CD4-positive, alpha-beta T cell treated with Interferon alpha-2 for 1 hour (primary cell): ENCODE data around the gene SLC48A1.

Experiments used
- DNase-seq, 2 donors: peaks; one replicate each; pipeline ENCODE4 v3.0.0-alpha.2; 2020 to 2022

SLC48A1 gene

DNA sequence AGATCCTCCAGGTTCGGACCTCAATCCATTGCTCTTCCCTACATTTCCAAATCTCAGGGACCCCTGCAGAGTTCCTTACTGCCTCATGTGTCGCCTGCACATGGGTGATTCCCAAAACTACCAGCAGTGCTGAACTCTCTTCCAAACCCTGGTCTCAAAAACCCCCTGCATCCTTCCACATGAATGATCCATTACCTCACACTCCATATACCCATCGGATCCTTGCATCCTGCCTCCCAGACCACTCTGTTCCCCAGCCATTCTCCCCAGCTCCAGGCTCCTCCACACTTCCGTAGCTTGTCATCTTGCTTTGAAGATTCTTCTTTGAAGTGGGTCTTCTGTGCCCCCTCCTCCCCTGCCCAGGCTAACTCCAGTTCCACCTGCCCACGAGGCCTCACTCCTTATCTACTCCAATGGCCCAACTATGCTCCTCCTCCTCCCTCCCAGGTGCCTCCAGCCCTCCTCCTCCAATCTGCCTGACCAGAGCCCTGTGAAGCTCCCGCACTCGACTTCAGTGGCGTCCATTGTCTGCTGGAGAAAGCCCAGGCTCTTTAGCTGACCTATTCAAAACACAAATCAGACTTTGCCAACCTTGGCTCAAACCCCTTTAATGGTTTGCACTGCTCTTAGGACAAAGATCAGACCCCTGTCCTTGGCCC is 28.1 kb upstream of the SLC48A1 start:
- no peak for DNase-seq

DNA sequence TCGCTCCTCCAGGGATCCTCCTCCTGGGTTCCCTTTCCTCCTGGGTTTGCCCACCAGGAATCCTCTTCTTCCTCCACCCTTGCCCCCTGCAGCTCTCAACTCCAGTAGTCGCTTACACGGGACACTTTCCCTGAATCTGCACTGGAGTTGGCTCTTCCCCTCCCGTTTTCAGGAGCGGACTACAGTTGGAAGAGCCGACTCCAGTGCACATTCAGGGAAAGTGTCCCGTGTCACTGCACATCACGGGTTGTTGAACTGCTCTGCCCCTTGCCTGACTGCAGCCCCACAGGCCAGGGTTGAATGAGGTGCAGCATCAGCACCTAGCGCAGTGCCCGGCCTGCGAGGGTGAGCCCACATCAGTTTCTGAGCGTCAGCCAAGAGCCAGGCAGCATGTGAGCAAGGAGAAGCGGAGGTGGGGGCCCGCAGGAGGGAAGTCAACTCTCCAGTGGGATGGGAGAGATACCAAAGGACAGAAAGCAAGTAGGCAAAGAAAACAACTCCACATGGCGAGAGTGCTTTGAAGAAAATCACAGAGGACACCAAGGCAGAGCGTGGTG is 27.5 kb upstream of the SLC48A1 start:
- no peak for DNase-seq

DNA sequence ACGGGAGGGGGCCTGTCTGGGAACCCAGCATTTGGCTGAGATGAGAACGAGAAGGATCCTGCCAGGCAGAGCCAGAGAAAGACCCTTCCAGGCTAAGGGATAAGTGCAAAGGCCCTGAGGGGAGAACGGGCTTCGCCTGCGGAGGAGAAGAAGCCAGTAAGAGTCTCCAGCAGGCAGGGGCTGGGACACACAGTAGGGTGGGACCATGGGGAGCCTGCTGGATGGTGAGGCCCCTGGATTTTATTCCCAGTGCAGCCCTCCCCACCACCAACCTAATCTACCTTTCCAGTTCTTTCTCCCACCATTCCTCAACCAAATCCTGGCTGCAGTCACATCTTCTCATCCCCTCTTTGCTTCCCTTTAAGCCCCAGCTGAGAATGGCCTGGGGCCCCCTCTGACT is 27.0 kb upstream of the SLC48A1 start:
- DNase-seq: no peak

DNA sequence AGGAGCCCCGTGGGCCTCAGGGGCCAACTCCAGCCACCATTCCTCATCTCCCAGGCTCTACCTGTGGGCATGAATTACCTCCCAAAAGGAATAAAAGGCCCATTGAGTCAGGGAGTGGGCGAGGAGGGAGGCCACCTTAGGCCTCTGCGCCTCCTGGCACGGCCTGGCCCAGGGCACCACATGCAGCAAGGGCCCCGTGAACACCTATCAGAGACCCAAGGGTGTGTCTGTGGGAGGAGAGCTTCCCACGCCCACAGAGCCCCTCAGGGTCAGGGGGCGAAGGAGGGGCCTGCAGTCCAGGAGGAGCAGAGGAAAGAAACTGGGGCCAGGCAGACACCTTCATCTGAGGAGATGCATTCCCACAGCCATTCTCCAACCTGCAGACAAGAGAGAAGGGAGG is 26.5 kb upstream of the SLC48A1 start:
- DNase-seq: no peak

DNA sequence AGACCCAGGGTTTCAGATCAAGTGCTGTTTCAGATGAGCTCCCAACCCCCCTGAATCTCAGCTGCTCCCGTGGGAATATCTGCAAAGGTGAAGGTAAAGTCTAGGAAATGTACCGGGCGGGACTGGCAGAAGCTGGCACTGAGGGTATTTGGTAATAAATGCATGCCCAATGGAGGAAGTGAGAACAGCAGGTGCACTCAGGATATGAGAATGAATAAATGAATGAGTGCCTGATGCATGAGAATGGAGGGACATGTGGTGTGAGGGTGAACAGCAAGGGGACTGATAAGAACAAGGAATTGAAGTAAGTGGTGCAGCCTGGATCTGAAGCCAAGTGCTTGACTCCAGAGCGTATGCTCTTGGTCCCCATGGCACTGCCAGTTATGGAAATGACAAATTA is 25.9 kb upstream of the SLC48A1 start:
- DNase-seq: no peak

DNA sequence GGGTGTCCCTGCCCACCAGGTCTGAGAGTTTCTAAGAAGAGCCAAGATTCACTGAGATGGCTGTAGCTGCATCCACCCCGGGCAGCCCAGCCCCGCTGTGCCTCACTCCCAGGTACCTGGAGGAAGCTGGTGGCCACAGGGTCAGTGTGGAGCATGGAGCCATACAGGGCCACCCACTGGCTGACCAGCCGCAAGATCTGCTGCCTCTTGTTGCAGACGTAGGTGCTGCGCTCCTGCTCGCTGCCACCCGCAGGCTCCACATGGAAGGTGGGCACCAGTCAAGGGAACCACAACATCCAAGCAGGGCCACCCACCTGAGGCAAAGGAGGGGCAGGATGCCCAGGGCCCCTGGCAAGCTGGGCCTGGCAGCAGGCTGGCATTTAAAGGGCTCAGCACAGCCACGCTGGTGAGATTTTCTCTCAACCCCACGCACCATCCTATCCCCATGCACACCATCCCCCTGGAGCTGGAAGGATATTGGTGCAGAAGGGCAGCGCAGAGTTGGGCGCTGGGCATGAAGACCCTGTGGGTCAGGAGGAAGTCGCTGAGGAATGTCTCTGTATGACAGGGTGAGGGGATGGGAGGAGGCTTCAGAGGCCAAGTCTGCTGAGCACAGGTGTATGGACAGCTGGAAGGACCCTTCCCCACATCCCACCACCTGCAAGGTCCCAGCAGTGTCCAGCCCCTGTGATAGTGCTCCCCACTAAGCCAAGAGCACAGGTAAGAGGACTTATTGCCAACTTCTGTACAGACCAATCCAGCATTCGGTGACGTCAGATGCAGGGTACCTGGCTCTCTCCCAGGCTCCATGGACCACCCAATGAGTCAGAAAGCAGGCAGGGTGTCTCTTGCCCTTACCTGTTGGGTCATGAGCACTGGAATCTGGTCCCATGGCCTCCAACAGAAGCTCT is 25.2 kb upstream of the SLC48A1 start:
- no peak for DNase-seq

DNA sequence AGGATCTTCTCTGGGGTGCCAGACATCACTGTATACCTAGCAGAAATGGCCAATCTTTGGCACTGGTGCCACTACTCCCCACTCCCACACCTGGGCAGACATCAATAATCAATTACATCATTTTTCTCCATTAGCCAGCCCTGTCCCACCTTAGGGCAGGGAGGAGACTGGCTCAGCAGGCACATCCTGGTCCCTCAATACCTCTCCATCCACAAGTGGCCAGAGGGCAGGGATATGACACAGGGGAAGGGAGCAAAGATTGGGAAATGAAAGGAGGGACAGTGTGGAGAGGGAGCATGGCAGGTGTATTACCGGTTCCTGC is 24.6 kb upstream of the SLC48A1 start:
- DNase-seq: no peak

DNA sequence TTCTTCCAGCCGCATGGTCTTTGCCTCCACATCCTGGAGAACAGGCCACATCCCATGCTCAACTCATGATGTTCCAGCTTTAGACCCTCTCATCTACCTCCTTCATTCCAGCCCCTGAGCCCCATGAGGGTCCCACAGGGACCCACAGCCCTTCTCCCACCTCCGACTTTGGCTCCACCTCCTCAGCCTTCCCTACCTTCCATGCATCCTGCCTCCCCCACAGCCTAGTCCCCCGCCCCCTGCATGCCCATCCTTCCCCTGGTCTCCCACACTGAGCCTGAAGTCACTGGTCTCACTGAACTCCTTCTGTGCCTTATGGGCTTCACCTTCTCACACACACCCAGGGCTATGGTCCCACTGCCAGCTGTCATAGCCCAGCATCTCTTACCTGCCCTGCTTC is 24.1 kb upstream of the SLC48A1 start:
- DNase-seq: no peak

DNA sequence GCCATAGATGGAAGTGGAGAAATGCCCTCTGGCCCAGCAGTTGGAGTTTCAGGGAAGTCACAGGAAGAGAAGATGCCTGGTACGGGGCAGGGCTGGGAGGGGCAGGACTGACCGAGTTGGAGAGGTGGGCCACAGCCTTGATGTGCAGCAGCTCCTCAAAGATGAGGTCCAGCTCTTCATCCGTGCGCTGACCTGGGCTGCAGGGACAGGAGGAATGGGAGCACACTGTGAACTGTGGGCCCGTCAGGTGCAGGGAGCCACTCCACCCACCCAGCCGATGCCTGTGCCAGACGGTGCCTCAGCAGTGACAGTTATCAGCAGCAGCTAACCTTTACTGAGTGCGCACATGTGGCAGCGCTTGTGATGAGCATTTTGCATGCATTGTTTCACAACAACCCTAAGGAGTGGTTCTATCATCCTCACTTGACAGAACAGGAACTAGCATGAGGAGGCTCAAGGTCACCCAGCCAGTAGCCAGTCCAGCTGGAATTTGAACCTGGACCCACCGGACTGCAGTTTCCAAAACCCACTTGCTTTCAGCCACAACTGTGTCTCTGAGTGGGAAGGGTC is 22.7 kb upstream of the SLC48A1 start:
- DNase-seq: no peak

DNA sequence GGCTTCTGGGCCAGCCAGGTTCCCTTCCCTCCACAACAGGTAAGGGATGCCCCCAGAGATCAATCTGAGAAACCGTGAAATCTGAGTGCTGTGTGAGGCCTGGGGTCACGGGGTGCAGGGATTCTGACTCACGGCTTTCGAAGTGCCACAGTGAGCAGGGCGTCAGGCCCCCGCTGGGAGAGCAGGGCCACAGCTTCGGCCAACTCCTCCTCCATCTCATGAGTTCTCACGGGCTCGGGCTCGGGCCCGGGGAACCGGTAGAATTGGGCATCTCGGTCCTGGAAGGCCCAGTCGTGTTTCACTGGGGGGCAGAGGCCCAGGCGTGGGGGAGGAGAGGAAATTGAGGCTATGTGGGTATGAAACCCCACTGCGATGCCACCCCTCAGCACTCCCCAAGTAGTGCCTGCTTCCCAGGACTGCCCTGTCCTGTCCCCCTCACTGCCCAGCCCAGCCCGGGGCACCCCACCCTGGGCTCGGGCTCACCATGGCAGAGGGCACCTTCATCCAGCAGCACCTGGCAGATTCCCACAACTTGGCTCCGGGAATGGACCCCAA is 22.0 kb upstream of the SLC48A1 start:
- no peak for DNase-seq

DNA sequence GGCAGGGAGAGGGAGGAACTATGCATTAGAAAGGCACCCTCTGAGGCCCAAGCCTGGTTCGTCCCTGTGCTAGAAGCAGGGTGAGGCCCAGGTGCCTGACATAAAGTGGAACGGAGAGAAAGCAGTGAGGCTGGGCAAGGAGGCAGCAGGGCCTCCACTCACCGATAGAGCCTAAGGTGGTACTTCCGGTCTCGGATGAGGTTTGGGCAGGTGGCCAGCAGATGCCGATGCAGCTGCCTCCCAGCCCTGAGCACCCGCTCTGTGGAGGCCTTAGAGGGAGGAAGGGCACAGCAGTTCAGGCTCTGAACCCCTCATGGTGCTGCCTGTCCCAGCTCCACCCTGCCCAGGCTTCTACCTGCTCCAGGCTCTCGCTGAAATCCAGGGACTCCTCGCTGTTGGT is 21.5 kb upstream of the SLC48A1 start:
- no peak for DNase-seq

DNA sequence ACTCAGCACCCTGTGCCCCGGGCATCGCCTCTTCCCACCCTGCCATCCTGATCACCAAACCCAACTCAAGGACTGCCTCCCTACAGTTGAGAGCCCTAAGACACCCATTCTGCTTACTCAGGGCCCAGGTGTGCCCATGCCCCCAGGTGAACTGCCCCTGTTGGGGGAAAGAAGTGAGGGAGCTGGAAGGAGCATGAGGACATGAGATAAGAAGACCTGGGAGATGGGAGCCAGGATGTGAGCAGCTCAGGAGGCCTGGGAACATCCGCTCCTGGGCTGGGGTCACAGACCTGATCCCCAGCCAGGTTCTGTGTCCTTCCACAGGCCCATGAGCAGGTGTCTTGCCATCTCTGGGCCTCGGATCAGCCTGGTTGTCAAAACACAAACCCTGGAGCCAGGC is 20.9 kb upstream of the SLC48A1 start:
- no peak for DNase-seq

DNA sequence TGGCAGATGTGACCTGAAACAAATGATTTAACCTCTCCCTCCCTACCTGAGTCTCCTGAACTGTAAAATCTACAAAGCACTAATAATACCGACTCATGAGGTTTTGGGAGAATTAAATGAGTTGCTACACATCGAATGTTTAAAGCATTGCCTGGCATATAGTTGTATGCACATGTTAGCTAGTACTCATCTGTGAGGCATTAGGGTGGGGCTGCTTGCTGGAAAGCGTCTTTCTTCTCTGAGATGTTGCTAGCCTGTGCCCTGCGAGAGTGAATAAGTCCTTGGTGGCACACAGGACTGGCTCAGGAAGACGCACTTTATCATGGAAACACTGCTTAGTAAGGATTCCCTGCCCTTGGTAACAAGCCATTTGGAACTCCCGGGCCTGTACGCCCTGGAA is 20.5 kb upstream of the SLC48A1 start:
- no peak for DNase-seq

DNA sequence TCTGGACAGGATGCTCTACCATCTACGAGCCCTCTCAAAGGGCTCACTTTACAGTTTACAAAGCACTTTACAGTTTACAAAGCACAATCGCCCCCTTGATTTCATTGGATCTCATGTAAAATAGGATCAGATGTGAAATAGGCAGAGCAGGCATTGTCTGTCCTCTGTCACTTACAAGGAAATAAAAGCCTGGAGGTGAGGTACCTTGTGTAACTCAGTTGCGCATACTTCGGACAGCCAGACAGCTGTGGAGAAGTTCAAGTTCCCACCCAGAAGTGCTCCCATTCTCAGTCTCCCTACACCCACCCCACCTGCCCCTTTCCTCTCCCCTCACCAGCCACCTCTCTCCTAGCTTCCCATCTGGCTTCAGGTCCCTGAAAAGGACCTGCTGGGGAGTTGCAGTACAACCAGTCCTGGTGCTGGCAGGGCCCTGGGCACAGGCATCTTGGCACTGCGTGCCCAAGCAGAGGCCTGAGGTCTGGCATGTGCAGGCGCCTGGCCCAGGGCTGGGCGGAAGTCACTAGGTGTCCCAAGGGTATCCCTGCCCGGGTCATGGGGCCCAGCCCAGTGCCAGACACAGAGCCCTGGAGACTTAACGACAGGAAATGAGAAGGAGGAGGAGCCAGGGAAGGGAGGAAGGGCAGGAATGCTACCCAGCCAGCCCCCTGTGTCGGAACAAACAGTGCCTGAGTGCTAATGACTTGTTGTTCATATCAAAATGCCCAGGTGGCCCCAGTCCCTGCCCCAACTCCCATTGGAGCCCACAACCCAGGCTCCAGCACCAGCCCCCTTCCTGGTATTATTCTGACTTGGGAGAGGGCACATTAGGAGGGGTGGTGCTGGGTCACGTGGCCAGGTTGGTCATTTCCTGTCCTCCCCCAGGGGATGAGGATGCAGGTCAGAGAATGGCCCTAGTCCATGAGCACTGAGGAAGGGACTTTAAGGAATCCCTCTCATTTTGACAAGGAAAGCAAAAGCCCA is 19.7 kb upstream of the SLC48A1 start:
- no peak for DNase-seq

DNA sequence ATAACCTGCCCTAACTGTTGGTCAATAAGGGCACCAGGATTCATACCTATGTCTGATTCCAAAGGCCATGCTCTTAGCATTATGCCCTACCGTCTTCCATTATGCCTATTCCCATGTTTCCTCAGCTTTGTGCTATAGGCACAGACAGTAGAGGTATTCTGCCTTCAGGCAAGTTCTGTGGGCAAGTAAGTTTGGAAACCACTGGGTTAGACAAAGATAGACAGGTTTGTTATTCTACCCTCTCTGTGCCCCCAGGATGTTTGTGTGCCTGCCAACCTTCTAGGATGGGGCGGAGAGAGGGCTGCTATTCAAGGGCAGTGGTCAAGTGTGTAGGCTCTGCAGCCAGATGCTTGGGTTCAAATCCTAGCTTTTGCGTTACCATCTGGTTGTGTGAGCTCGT is 18.9 kb upstream of the SLC48A1 start:
- DNase-seq: no peak

DNA sequence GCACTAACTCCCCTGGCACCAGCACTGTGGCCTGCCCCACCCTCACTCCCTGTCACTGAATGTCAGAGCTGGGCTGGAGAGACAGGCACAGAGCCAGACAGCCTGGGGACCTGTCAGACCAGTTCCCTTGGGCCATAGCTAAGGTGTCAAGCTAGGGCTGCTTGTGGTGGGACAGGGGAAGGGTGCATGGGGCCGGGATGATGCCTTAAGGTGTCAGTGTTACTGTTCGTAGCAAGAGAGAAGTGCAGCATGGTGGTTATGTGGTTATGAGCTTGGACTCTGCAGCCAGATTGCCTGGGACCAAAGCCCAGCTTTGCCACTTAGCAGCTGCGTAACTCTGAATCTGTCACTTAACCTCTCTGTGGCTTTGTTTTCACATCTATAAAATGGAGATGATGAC is 18.2 kb upstream of the SLC48A1 start:
- no peak for DNase-seq

DNA sequence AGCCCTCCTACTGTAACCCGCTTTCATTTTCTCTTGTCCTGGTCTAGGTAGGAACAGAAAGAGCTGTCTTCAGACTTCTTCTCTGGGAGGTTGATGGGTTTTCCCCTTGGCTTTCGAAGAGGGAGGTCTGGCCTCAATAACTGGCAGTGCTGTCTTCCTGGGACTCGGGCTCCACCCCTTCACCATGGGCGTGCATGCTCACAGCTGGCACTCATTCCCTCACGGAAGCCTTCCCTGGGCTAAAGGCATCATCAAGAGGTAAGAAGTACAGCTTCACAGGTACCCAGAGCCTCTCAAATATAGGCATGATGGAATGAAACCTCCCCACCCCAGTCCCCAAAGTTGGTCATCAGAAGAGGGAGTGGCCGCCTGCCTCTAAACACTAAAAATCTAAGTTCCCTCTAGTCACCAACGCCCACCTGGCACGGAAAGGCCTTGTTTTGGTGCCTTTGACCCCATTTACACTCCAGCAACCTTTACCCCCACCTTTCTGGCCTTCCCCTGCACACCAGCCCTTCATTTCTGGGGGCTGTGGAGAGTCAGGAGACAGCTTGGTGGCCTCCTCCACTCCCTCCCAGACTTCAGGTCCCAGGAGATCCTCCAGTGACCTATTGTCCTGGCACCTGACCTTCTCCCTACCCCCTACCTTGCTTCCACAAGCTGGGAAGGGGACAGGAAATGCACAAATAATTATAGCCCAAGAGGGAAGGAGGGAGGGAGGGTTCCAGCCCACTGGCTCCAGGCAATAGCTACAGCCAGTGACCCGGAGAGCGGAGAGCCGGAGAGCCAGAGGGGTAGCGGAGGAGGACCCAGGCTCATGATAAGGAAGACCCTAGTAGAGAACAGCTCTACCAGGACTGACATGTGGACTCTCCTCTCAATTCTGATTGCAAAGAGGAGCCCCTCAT is 17.1 kb upstream of the SLC48A1 start:
- peak in 1 of 2 donors; percentile 40 for DNase-seq

DNA sequence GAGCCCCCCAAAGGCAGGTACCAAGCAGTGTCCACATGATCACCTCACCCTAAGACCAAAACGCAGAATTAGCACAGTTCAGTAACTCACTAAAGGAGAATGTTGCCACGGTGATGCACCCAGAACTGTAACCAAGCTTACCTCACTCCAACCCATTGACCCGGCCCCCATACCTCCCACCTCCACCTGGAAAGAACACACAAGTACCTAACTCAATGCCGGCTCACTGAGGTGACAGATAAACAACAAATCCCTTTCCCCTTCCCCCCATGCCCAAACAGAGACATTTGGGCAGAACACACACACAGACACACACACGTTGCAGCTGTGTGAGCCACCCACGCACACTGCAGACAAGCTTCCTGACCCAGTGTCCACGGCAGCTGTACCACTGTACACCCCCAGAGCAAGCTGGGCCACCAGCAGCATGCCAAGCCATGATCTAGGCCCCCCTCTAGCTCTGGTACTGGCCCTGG is 15.6 kb upstream of the SLC48A1 start:
- no peak for DNase-seq

DNA sequence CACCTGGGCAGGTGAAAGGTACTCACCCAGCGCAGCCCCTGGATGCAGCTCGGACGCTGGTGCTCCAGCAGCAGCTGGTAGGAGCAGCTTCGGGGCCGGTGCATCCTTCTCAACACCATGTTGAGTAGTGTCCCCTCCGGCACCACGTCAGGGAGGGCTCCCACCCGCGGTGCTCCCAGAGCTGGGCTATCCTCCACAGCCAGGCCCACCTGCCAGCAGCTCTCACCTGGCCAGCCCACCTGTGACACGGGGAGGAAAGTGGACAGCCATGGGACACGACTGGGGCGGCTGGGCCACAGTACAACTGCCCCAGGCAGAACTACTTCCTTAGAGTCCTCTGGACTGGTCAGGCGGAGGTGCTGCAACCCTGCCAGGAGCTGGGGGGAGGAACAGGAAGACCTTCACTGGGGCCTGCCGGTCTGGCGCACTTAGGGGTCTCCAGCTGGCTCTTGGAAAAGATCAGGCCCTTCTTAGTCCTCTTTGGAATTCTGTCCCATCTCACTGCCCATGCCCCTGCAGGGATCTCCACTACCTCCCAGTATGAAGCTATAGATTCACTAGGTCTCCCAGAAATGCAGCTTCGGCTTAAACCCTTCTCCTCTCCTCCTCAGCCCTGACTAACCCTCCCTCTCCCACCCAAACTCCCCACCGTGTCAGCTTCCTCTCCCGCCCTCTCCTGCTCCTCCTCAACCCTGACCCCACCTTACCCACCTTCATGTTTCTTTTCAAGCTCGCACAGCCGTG is 15.0 kb upstream of the SLC48A1 start:
- DNase-seq: no peak

DNA sequence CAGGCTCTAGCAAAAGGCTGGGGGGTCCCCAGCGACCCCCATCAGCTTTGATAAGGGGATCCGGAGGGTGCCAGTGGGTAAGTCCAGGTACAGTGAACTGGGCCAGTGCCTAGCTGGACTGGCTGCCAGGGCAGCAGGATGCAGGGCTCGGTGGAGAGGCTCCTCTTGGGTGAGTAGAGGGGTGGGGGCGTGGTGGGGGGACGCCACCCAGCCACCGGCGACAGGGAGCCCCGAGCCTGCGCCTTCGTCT is 14.5 kb upstream of the SLC48A1 start:
- DNase-seq: no peak
